Trophoblast cell (in vitro differentiated cells and primary cell): ENCODE data around the gene SELENOI.
A peak's percentile ranks its signal among the peaks of the same experiment; 100 is the strongest.

ENCODE experiments used
- DNase-seq, 2 donors: peaks; one replicate each; pipeline ENCODE4 v3.0.0-alpha.2; 2016
- H2AFZ ChIP-seq: 2 replicates; pipeline ENCODE4 v1.6.1; 2013; ENCODE audit warnings: low read length, moderate library complexity, mild to moderate bottlenecking; ENCODE audit not compliant: insufficient read depth, poor library complexity
- H2AK5ac ChIP-seq: 2 replicates; pipeline ENCODE4 v1.6.1; 2013; ENCODE audit warnings: mild to moderate bottlenecking, low read length
- H2BK120ac ChIP-seq: 2 replicates; pipeline ENCODE4 v1.6.1; 2013; ENCODE audit warnings: low read length, mild to moderate bottlenecking, moderate library complexity; ENCODE audit not compliant: insufficient read depth, poor library complexity
- H2BK12ac ChIP-seq: 2 replicates; pipeline ENCODE4 v1.6.1; 2013; ENCODE audit warnings: mild to moderate bottlenecking, low read length, moderate library complexity
- H2BK5ac ChIP-seq: 2 replicates; pipeline ENCODE4 v1.6.1; 2013; ENCODE audit warnings: low read length, low read depth, moderate library complexity, mild to moderate bottlenecking; ENCODE audit not compliant: poor library complexity
- H3K14ac ChIP-seq: 2 replicates; pipeline ENCODE4 v1.6.1; 2013; ENCODE audit warnings: mild to moderate bottlenecking, low read length
- H3K18ac ChIP-seq: 2 replicates; pipeline ENCODE4 v1.6.1; 2013; ENCODE audit warnings: mild to moderate bottlenecking, low read length
- H3K23ac ChIP-seq: 2 replicates; pipeline ENCODE4 v1.6.1; 2013; ENCODE audit warnings: low read length
- H3K27ac ChIP-seq: 2 replicates; pipeline ENCODE4 v1.5.1; 2013; ENCODE audit warnings: low read depth, mild to moderate bottlenecking, inconsistent platforms, low read length, moderate library complexity
- H3K27me3 ChIP-seq: 2 replicates; pipeline ENCODE4 v1.6.1; 2013; ENCODE audit warnings: inconsistent platforms, mild to moderate bottlenecking, low read length, moderate library complexity; ENCODE audit not compliant: insufficient read depth
- H3K36me3 ChIP-seq, 2 experiments: 1 replicate in 1 of 2; 2 replicates in 1 of 2; pipeline ENCODE4 v1.6.1; 2013; ENCODE audit warnings: low read length in 2 of 2, mild to moderate bottlenecking in 2 of 2, moderate library complexity in 1 of 2; ENCODE audit not compliant: insufficient read depth in 2 of 2, control insufficient read depth in 1 of 2
- H3K4ac ChIP-seq: 2 replicates; pipeline ENCODE4 v1.6.1; 2013; ENCODE audit warnings: low read depth, mild to moderate bottlenecking, low read length, moderate library complexity
- H3K4me1 ChIP-seq, 2 experiments: 1 replicate in 1 of 2; 2 replicates in 1 of 2; pipeline ENCODE4 v1.6.1; 2013; ENCODE audit warnings: low read length in 2 of 2, mild to moderate bottlenecking in 2 of 2, moderate library complexity in 1 of 2; ENCODE audit not compliant: insufficient read depth in 2 of 2, control insufficient read depth in 1 of 2
- H3K4me2 ChIP-seq: 2 replicates; pipeline ENCODE4 v1.6.1; 2013; ENCODE audit warnings: inconsistent platforms, mild to moderate bottlenecking, low read length, moderate library complexity
- H3K4me3 ChIP-seq: 2 replicates; pipeline ENCODE4 v1.5.1; 2013; ENCODE audit warnings: mild to moderate bottlenecking, low read depth, low read length, inconsistent platforms
- H3K79me1 ChIP-seq: one replicate; pipeline ENCODE4 v1.6.1; 2013; ENCODE audit warnings: low read length
- H3K79me2 ChIP-seq: 2 replicates; pipeline ENCODE4 v1.6.1; 2013; ENCODE audit warnings: low read length, mild to moderate bottlenecking; ENCODE audit not compliant: control insufficient read depth, insufficient read depth, poor library complexity
- H3K9ac ChIP-seq: 2 replicates; pipeline ENCODE4 v1.6.1; 2013; ENCODE audit warnings: mild to moderate bottlenecking, low read length
- H3K9me3 ChIP-seq: 2 replicates; pipeline ENCODE4 v1.6.1; 2013; ENCODE audit warnings: low read depth, mild to moderate bottlenecking, control low read depth, inconsistent platforms, low read length; ENCODE audit not compliant: insufficient read depth
- H4K12ac ChIP-seq: 2 replicates; pipeline ENCODE4 v1.6.1; 2013; ENCODE audit warnings: low read depth, mild to moderate bottlenecking, low read length, moderate library complexity
- H4K8ac ChIP-seq: 2 replicates; pipeline ENCODE4 v1.6.1; 2013; ENCODE audit warnings: low read depth, mild to moderate bottlenecking, low read length, moderate library complexity
- H4K91ac ChIP-seq: one replicate; pipeline ENCODE4 v1.6.1; 2013; ENCODE audit warnings: low read depth, mild to moderate bottlenecking, low read length, moderate library complexity
- WGBS: extraction: QIAGEN DNeasy Blood & Tissue Kit; methylation state at CpG from one replicate; pipeline ENCODE4 v1.1.7; 2013; ENCODE audit warnings: missing lambda C conversion rate; ENCODE audit not compliant: insufficient read length, insufficient coverage; ENCODE audit errors: extremely low coverage; 5-methylcytosine and 5-hydroxymethylcytosine counted together

SELENOI gene

GRCh38 chr2:26356111-26356510 lies 10.2 kb downstream of the SELENOI start:
- Histone ChIP-seq H2AFZ (no peak overlapping the region), H3K27me3 (no peaks in the 10 kb centered on the region), H4K91ac (no peak overlapping the region), H2AK5ac (no peak overlapping the region), H3K79me2 (peaks cover 8% of the 10 kb centered on the region), H3K14ac (no peak overlapping the region), H2BK12ac (no peak overlapping the region), H2BK5ac (no peak overlapping the region), H3K79me1 (no peaks in the 10 kb centered on the region), H4K8ac (no peak overlapping the region), H4K12ac (no peak overlapping the region), H2BK120ac (no peak overlapping the region), H3K4me2 (no peak overlapping the region), H3K9ac (no peak overlapping the region), H3K9me3 (no peaks in the 10 kb centered on the region), H3K4ac (no peak overlapping the region), H3K36me3 (peaks cover 0 to 2% of the 10 kb centered on the region in 2 experiments), H3K27ac (no peak overlapping the region), H3K23ac (no peak overlapping the region), H3K4me3 (no peak overlapping the region), H3K18ac (no peak overlapping the region), H3K4me1 (peaks cover 3 to 4% of the 10 kb centered on the region in 2 experiments)
- DNase-seq, result no peak
- no CpG with 5 or more reads among the region's 2 CpGs for WGBS

GRCh38 chr2:26356771-26357170 lies 10.8 kb downstream of the SELENOI start:
- no peaks in the 10 kb centered on the region for H3K79me1 ChIP-seq

GRCh38 chr2:26359886-26360473 lies 14.0 kb downstream of the SELENOI start:
- H3K9me3 ChIP-seq, result no peaks in the 10 kb centered on the region
- no peak overlapping the region for H4K91ac ChIP-seq
- H2AK5ac ChIP-seq, result no peak overlapping the region
- no peak overlapping the region for H3K4me2 ChIP-seq
- WGBS, result no CpG with 5 or more reads among the region's 4 CpGs
- no peak overlapping the region for H4K8ac ChIP-seq
- H3K4ac ChIP-seq, result peak overlapping the region; percentile 58
- H4K12ac ChIP-seq, result no peak overlapping the region
- no peak overlapping the region for H3K23ac ChIP-seq
- peaks cover 8% of the 10 kb centered on the region for H3K79me2 ChIP-seq
- no peak overlapping the region for H2BK5ac ChIP-seq
- no peak overlapping the region for H2AFZ ChIP-seq
- H3K4me3 ChIP-seq, result no peak overlapping the region
- H3K79me1 ChIP-seq, result no peaks in the 10 kb centered on the region
- no peak overlapping the region for H3K14ac ChIP-seq
- H3K4me1 ChIP-seq, result peaks cover 3 to 4% of the 10 kb centered on the region in 2 experiments
- H3K27me3 ChIP-seq, result no peaks in the 10 kb centered on the region
- no peak overlapping the region for H3K27ac ChIP-seq
- H3K36me3 ChIP-seq, result no peaks in the 10 kb centered on the region
- H2BK12ac ChIP-seq, result no peak overlapping the region
- no peak overlapping the region for H2BK120ac ChIP-seq
- H3K9ac ChIP-seq, result no peak overlapping the region
- no peak overlapping the region for H3K18ac ChIP-seq
- no peak for DNase-seq

More at GRCh38 chr2:26356771-26357170, 10.8 kb downstream of the SELENOI start:
- no peak overlapping the region for H2AK5ac ChIP-seq
- no peak overlapping the region for H2BK120ac ChIP-seq
- H3K4me3 ChIP-seq, result no peak overlapping the region
- H4K8ac ChIP-seq, result no peak overlapping the region
- no peaks in the 10 kb centered on the region for H3K9me3 ChIP-seq
- no peak overlapping the region for H3K23ac ChIP-seq
- H3K4ac ChIP-seq, result peak overlapping the region; percentile 33
- H3K14ac ChIP-seq, result no peak overlapping the region
- DNase-seq, result no peak
- H2AFZ ChIP-seq, result no peak overlapping the region
- H3K4me2 ChIP-seq, result no peak overlapping the region
- peaks cover 3 to 4% of the 10 kb centered on the region in 2 experiments for H3K4me1 ChIP-seq
- H4K91ac ChIP-seq, result no peak overlapping the region
- H3K79me2 ChIP-seq, result peaks cover 8% of the 10 kb centered on the region
- H4K12ac ChIP-seq, result no peak overlapping the region
- no peaks in the 10 kb centered on the region for H3K27me3 ChIP-seq
- H2BK5ac ChIP-seq, result no peak overlapping the region
- no peak overlapping the region for H3K18ac ChIP-seq
- peaks cover 0 to 2% of the 10 kb centered on the region in 2 experiments for H3K36me3 ChIP-seq
- H2BK12ac ChIP-seq, result no peak overlapping the region
- H3K27ac ChIP-seq, result no peak overlapping the region
- WGBS, result no CpG with 5 or more reads among the region's 2 CpGs
- no peak overlapping the region for H3K9ac ChIP-seq

GRCh38 chr2:26363323-26363722 lies 17.4 kb downstream of the SELENOI start:
- Histone ChIP-seq H4K91ac (no peak overlapping the region), H2BK120ac (no peak overlapping the region), H3K9ac (no peak overlapping the region), H3K23ac (no peak overlapping the region), H3K14ac (no peak overlapping the region), H3K79me1 (no peaks in the 10 kb centered on the region), H3K9me3 (no peaks in the 10 kb centered on the region), H3K27ac (no peak overlapping the region), H3K18ac (no peak overlapping the region), H3K4me3 (no peak overlapping the region), H2AK5ac (no peak overlapping the region), H4K8ac (no peak overlapping the region), H3K4ac (no peak overlapping the region), H3K27me3 (no peaks in the 10 kb centered on the region), H2AFZ (no peak overlapping the region), H3K4me1 (no peaks in the 10 kb centered on the region), H2BK12ac (no peak overlapping the region), H4K12ac (no peak overlapping the region), H2BK5ac (no peak overlapping the region), H3K36me3 (peaks cover 2 to 3% of the 10 kb centered on the region in 2 experiments), H3K4me2 (no peak overlapping the region), H3K79me2 (no peaks in the 10 kb centered on the region)
- peak; percentile 36 to 82 for DNase-seq
- 100% methylated on average over 2 of the region's 4 CpGs for WGBS
